Ramos (cell line): Measurements from ENCODE around the gene MNT.

Experiments
- in situ Hi-C: fragments of 300-500 bp; cut with MboI; formaldehyde crosslinking; loops from one replicate; pipeline ENCODE4 v1.14.3; 2022; ENCODE audit warnings: low sequenced_read_pairs; ENCODE audit not compliant: unreplicated experiment

MNT gene

GRCh38 chr17:2336852-2337543 is 63.9 kb downstream of the MNT start, which contains the start of gene SGSM2:
SGSM2 (plus strand) TSS chr17:2337501; CDS start chr17:2337689, 188 bp downstream.
- in situ Hi-C loops: no loop called here

- in situ Hi-C loops: no loop called here
These were observed 64.5 kb downstream of the MNT start, which contains the start of gene TSR1 for GRCh38 chr17:2336215-2336851. TSR1 (minus strand) TSS chr17:2336457; CDS start chr17:2336427, 30 bp downstream.

DNA sequence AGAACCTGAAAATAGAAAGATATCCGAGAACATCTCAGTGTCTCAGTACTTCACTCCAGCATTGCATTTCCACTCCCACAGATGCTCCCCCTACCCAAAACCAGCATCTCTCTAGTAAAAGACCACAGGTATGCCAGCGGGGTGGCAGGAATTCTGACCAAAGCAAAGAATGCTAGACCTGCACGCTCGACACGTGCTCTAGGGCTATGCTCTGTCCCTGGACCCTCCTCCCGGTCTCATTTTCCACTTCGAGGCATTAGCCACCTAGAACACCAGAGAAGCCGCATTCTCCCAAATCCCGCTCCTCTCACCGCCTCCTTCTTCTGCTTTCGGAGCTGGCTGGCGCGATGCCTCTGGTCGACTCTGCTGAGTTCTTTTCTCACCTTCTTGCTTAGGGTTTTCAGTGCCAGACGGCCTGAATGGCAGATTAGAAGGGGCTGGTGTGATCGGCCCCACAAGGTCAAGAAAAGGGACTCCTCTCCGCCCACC is 65.1 kb downstream of the MNT start:
- in situ Hi-C loops: no loop called here
